DMS153 treated with DMSO at 0.1 percent for 48 hours (cell line): Measurements from ENCODE around the gene SHISA4.
"Not testable (repeated sequence)": the region's sequence is repeated elsewhere in the genome, so short reads cannot be mapped to it uniquely, and the experiment has no call there.

Experiments
- DNase-seq: peaks from one replicate; lab custom pipeline; 2025; ENCODE audit not compliant: unreplicated experiment; lab: John Stamatoyannopoulos, UW

Gene SHISA4

GRCh38 chr1:201898240-201898894, 9.7 kb downstream of the SHISA4 start:
- no peak for DNase-seq

GRCh38 chr1:201898992-201899391, 10.3 kb downstream of the SHISA4 start:
- no peak for DNase-seq

- DNase-seq: no peak
Measured at GRCh38 chr1:201899683-201900429, 11.2 kb downstream of the SHISA4 start.

GRCh38 chr1:201900476-201900875, 11.8 kb downstream of the SHISA4 start:
- no peak for DNase-seq

GRCh38 chr1:201901036-201901435, 12.3 kb downstream of the SHISA4 start:
- DNase-seq: not testable (repeated sequence)

DNA sequence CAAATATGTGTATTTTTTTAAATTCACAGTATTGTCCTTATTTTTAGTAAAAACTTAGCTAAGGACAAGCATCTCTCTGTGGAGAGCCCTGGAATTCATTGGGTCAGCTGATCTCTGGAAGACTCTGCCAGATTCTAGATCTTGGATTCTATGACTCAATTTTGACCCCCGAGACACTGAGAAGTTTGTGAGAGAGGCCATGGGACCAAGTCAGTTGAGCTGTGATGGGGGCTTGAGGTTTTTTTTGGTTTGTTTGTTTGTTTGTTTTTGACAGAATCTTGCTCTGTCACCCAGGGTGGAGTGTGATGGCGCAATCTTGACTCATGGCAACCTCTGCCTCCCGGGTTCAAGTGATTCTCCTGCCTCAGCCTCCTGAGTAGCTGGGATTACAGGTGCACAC, 13.5 kb downstream of the SHISA4 start:
- DNase-seq: no peak

DNA sequence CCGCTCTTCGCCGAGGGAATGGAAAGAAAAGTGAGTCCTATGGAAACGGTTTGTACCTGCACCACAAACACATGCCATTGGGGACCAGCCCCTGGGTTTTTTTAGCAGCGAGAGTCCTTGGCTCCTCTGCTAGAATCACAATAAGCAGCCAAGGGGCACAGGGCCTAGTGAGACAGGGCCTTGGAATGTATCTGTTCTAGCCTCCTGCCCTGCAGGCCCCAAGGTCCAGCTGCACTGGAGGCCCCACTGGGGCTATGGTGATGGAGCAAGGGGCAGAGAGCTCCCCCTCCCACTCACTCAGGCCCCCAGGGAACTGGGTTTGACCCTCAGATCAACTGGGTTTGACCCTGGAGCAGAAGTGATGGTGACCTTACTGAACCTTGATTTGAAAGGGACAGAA, 14.4 kb downstream of the SHISA4 start:
- no peak for DNase-seq

DNA sequence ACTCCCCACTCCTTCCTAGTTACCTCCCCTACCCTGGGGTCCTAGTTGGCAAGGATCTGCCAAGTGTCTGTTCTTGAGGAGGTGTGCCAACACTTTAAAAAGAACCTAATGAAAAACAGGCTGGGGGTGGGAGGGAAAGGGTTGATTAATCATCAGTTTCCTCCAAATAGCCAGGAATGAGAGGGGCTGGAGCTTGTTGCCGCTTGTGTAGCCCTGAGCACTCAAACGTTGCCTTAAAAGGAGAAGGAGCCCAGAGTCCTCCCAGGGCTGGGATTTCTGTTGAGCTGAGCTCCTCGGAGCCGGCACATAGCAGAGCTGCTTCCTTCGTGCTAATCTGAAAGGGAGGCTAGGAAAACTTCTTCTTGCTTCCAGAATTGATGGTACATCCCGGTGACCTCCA, 15.9 kb downstream of the SHISA4 start:
- no peak for DNase-seq

- no peak for DNase-seq
Measured at GRCh38 chr1:201905234-201905890, 16.7 kb downstream of the SHISA4 start.

DNA sequence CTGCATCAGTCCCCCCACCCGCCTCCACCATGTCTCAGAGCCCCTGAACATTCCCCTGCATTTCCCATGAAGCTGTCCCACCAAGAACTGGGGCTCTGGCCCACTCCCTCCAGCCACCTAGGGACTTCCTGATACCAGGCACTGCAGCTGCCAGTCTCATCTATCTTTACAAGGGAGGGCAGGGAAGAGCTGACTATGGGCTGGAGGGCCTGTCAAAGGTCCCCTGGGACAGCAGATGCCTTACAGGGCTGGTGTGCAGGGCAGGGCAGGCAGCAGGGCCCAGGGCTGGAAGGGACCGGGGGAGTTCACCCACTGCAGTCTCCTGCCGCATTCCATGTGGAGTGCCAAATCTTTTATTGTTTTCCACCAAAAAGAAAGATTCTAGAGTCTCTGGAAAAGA, 17.6 kb downstream of the SHISA4 start:
- DNase-seq: no peak

GRCh38 chr1:201907621-201908020, 18.9 kb downstream of the SHISA4 start:
- DNase-seq: no peak

DNA sequence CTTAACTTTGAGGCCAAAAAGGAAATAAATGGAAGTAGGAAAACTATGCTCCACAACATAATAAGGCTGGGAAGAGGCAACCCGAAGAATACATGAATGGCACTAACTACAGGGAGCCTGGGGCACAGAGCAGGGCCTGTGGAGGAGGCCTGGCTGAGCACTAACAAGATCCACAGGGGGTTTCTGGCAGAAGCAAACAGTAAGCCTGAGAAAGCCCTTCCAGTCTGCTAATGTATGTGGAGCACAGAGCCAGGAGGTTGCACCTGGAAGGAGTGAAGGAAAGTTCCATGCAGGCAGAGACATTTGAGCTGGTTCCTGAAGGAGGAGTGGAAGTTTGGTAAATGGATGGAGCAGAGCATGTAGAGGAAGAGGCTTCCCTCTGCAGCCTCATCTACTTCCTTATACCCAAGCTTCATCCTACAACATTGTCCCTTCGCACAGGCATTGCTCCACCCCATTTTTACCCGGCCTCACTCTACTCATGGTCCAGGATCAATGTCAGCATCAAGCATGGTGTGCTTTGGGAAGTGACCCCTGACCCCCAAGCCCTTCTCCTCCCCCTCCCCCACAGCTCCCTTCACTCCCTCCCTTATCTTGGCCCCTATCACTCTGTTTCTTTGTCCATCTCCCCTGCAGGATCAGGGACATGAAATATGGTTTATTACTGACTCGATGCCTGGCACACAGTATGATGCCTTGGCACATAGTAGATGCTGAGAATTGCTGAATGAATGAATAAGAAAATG, 23.3 kb downstream of the SHISA4 start:
- DNase-seq: no peak

- DNase-seq: no peak
Measured at GRCh38 chr1:201912832-201913231, 24.1 kb downstream of the SHISA4 start.

DNA sequence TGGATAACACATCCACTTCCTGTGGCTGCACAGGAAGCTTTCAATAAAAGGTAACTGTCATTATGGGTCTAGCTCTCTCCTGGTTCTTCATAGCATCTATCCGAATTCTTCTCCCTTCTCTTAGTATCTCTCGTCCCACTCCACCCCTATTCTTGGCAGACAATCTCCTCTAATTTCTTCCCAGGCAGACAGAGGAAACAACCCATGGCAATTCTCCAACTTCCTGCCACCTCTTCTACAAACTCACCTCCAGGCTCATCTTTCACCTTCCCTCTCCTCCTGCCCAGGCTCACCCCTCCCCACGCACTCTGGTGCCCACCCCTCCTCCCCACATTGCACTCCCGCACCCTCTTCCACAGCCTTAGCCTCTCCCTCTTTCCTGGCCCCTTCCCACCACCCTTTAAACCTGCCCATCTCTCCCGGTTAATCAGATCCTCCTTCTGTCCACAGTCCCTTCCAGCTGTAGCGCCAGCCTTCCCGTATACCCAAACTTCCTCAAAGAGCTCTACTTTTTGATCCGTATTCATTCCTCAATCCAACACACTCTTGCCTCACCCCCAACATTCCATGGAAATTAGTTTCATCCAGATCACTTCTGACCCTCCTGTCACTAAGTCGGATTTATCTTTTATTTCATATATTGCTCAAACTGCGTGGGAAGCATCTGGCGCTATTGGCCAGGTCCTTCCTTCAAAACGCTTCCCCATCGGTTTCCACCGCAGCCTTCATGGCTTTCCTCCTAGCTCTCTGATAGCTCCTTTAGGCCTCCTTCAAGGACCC, 25.9 kb downstream of the SHISA4 start:
- DNase-seq: no peak

DNA sequence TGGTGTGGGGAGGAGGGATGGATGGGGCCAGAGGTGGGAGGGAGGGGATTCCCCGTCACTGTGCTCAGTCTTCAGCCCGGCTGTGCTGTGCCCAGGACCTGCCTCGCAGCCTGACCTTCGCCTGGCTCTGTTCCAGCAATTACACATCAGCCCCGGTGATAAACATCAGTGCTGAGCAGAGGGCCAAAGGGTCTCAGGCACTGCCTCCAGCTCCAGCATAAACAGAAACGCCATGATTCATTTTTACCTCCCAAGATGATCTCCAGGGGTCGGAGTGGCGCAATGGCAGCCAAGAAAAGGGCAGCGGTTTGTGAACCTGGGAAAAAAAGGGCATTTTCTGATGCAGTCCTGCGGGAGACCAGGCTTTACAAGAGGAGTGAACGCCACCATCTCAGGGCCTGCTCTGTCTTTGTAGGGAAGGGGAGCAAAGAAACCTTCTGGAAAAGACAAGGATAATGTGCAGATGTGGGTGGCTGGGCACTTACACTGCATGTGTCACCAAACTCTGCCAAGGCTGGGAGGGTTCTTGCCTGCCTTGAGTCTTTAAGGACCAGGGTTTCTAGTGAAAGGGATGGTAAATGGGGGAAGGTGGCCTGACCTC, 28.1 kb downstream of the SHISA4 start:
- DNase-seq: no peak

GRCh38 chr1:201917362-201918033, 28.8 kb downstream of the SHISA4 start:
- DNase-seq: no peak

DNA sequence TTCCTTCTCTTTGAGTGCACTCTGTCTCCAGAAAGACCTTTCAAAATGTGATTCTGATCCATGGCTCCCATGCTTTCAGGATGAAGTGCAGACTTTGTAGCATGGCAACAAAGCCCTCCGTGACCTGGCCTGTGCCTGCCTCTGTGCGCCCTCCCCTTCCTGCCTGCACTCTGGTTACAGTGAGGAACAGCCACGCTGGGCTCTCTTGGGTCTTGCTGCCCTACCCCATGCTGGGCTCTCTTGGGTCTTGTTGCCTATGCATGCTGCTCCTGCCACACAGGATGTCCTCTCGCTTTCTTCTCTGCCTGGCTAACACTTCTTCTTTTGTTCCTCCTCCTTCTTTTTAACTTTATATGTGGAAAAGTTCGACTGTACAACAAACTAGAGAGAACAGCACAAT, 29.6 kb downstream of the SHISA4 start:
- DNase-seq: no peak

- DNase-seq: no peak
Measured at GRCh38 chr1:201921952-201922558, 33.4 kb downstream of the SHISA4 start.

DNA sequence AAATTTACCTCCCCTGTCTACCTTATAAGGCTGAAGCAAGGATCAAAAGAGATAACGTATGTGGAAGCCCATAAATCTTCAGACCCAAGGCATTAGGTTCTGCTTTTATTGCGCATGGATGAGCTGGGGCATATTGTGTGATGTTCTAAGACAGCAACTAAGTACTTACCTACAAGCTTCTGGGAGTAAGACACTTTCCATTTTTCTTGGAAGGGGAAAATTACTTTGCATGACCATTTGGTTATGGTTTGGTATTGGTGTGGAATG, 36.5 kb downstream of the SHISA4 start:
- DNase-seq: no peak
